Measurements from ENCODE around the gene NCKIPSD.
A peak's percentile ranks its signal among the peaks of the same experiment; 100 is the strongest.
"Not testable (repeated sequence)": the region's sequence is repeated elsewhere in the genome, so short reads cannot be mapped to it uniquely, and the experiment has no call there.

The NCKIPSD gene

DNA sequence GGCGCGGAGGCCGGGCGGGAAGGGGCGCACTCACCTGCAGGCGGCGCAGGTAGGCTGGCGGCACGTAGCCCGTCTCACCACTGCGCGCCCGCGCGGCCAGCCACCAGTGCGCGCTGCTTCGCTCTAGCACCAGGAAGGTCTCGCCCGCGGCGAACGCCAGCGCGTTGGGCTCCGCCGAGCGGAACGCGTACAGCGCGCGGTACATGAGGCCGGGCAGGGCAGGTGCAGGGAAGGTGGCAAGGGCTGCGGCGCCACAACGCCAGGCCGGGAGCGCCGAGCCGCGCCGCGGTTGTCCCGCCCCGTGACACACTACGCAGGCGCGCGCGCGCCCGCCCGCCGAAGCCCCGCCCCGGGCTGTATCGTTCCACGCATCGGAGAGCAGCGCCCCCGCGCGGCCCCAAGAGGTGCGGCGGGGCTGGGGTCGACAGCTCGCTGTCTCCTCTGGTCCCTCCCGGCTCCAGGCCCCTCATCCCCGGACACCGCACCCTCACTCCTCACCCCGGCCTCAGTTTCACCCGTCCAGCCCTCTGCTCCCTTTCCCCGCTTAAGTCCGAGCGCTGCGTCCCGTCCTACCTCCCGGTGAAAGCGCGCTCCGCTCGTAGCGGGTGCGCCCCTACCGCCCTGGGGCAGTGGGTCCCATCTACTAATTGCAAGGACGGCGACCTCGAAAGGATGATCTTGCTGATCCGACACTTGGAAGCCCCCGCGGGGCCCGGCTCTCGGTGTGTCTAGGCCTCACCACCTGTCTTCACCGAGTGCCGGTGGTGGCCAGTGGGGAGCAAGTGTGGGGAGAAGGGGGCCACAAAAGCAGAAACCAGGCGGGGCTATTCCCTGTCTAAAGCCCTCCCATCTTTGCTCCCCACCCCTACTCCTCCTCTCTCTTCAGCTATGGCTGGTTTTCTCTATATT, at the start of gene NCKIPSD:
NCKIPSD (minus strand) TSS at position 313 of the 909 bp plus-strand sequence; CDS start at position 205, 108 bp downstream.
- DNase-seq: peak; percentile 95

DNA sequence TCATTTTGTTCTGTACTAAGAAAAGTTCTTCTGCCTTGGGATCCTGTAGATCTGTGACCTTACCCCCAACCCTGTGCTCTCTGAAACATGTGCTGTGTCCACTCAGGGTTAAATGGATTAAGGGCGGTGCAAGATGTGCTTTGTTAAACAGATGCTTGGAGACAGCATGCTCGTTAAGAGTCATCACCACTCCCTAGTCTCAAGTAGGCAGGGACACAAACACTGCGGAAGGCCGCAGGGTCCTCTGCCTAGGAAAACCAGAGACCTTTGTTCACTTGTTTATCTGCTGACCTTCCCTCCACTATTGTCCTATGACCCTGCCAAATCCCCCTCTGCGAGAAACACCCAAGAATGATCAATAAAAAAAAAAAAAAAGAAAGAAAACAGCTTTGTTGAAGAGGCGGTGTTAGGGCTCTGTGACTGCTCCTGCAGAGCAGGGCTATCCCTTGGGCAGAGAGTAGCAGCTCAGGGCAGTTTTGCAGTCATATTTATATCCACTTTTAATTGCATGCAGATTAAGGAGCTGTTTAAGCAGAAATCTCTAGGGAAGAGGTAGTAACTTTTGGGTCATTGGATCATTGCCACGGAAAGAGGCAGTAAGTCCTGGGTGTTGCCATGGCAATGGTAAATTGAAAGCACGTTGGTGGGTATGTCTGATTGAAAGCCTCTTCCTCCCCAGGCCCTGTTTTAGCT, 49.5 kb upstream of the NCKIPSD start:
- DNase-seq: not testable (repeated sequence)

DNA sequence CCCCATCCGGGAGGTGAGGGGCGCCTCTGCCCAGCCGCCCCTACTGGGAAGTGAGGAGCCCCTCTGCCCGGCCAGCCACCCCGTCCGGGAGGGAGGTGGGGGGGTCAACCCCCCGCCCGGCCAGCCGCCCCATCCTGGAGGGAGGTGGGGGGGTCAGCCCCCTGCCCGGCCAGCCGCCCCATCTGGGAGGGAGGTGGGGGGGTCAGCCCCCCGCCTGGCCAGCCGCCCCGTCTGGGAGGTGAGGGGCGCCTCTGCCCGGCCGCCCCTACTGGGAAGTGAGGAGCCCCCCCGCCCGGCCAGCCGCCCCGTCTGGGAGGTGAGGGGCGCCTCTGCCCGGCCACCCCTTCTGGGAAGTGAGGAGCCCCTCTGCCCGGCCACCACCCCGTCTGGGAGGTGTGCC, 48.8 kb upstream of the NCKIPSD start:
- DNase-seq: not testable (repeated sequence)

DNA sequence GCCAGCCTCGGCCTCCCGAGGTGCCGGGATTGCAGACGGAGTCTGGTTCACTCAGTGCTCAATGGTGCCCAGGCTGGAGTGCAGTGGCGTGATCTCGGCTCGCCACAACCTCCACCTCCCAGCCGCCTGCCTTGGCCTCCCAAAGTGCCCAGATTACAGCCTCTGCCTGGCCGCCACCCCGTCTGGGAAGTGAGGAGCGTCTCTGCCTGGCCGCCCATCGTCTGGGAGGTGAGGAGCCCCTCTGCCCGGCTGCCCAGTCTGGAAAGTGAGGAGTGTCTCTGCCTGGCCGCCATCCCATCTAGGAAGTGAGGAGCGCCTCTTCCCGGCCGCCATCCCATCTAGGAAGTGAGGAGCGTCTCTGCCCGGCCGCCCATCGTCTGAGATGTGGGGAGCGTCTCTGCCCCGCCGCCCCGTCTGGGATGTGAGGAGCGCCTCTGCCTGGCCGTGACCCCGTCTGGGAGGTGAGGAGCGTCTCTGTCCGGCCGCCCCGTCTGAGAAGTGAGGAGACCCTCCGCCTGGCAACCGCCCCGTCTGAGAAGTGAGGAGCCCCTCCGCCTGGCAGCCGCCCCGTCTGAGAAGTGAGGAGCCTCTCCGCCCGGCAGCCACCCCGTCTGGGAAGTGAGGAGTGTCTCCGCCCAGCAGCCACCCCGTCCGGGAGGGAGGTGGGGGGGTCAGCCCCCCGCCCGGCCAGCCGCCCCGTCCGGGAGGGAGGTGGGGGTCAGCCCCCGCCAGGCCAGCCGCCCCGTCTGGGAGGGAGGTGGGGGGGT, 48.2 kb upstream of the NCKIPSD start:
- not testable (repeated sequence) for DNase-seq

DNA sequence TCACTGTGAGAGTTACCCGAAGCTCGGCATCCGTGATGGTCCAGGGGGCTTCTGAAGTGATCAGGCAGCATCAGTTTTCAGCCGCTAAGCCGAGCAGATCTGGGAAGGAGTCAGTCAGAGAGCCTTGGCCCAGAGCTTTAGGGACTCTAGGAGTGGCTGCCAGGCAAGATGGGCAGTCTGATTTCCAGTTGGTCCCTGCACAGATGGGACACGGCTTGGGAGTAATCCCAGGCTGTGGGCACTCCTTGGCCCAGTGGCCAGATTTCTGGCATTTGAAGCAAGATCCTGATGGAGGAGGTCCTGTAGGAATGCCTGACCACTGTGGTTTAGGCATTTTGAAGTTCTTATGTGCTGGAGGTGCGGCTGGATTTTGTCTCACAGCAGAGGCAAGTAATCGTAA, 41.8 kb upstream of the NCKIPSD start:
- DNase-seq: no peak

DNA sequence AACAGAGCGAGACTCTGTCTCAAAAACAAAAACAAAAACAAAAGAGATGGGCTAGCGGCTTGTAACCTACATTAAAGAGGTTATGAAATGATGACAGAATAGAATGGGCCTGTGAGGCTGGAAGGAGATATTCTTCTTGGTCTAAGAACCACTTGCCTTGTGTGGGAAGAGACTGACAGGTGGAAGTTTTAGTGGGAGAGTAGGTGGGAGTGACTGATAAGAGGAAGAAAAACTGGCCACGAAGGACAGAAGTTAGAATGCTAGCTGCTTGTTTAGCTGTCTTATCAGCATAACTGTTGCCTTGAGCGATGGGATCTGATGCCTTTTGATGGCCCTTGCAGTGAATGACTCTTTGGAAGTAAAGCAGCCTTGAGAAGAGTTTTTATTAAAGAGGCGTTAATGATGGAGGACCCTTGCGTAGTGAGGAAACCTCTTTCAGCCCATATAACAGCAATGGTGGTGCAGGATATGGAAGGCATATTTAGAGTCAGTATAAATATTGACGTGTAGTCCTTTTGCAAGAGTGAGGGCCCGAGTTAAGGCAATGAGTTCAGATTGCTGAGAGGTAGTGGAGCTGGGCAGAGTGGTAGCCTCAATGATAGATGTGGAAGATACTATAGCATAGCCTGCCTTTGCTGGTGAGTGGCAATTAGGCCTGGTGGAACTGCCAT, 39.6 kb upstream of the NCKIPSD start:
- not testable (repeated sequence) for DNase-seq

DNA sequence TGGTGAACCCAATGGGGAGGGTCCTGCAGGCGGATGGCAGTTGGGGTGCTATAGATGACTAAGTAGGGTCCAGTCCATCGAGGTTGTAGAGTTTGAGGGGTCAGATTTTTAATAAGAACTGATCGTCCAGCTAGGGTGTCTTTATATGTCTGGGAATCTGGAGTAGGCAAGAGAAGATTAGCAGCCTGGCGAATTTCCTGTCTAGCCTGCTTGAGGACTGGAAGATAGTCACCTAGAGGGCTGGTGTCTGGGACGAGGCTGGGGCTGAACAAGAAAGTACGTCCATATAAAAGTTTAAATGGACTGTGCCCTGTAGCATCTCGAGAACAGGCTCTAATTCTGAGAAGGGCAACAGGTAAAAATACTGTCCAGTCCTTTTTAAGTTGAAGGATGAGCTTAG, 38.0 kb upstream of the NCKIPSD start:
- DNase-seq: no peak

DNA sequence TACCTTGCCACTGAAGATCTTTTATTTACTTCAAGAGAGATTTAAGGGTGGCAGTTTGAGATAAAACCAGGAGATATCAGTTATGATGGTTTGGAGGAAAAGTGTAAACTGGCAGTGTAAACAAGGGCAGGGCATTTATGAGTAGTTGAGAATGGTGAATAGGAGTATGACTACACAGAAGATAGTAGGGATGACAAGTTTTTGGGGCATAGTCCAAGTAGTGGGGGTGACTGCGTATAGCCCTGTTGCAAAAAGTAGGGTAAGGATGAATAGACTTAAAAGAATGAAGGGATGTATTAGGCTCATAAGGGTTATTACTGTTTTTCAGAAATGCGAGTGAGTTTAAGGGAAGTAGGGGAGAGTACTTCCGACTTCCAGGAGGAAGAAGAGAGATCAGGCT, 37.6 kb upstream of the NCKIPSD start:
- DNase-seq: not testable (repeated sequence)

DNA sequence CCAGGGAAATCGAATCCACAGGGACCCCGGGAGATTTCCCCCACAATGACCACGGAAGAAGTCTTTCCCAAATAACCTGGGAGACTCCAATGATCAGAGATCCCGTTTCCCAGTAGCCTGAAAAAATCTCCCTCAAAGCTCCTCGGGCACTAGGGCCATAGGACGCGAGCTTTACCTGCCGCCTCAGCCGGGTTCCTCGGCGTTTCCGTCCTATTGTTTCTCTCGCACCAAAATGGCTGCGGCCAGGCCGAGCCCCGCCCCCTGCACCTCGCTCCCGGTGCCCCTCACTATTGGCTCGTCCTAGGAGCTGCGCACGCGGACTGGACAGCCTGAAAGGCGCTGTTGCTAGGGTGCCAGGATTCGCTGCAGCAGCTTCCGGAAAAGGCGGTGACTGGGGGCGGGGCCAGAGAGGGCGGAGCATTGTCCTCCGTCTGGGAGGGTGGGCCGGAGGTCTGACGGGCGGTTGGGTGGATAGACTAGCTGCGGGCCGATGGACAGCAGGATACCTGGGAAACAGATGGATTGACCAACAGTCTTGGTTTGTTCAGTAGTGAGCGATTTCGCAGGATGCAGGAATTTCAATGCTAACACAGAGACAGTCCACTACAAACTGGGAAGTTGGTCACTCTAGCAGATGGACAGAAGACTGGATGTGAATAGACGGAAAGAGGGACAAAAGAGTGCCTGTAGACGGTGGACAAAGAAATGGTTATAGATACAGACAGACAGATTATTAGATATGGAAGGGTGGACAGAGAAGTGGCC, 31.4 kb upstream of the NCKIPSD start, which contains the start of gene IP6K2:
IP6K2 (minus strand) TSS at position 240 of the 765 bp plus-strand sequence. CDS start 21,930 bp downstream, outside the sequence.
- peak; percentile 91 for DNase-seq

DNA sequence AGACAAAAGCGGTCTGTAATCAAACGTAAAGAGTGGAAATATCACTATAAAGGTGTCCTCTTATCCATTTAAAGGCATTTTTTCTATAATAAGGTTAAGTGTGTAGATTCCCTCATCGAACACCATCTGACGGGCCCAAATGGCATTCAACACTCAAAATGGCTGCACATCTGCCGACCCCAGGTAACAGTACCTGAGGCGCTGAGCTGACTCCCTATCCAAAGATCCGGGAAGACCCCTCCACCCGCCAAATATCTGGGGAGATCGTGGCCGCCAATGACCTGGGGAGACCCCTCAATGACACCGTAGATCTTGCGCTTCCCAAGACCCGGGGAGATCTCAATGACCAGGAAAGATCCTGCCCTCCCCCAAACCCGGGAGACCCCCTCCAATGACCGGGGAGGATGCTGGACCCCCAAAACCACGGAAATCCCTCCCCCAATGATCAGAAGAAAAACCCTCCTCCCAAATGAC, 30.8 kb upstream of the NCKIPSD start:
- DNase-seq: no peak

DNA sequence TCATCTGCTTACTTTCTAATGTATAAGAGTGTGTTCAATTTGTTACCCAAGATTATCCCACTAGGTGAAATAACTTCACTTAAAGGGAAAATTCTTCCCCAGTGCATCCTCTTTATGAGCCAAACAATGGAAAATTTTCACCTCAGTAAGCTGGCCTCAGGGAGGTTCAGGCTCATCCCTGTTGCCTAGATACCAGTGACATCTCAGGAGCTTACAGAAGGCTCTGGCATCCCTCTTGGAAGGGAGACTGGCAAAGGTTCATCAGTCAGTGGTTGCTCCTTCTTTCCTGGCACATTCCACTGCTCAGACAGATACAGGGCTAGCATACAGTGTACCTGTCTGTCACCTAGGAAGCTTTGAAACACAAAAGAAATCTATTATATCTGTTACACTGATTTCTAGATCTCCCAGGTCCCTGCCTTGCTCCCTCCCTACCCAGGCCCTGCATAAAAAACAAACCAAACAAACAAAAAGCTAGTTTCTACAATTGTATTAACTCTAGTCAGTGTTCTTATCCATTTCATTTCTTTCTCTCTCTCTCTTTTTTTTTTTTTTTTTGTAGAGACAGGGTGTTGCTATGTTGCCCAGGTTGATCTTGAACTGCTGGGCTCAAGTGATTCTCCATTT, 29.6 kb upstream of the NCKIPSD start:
- no peak for DNase-seq

DNA sequence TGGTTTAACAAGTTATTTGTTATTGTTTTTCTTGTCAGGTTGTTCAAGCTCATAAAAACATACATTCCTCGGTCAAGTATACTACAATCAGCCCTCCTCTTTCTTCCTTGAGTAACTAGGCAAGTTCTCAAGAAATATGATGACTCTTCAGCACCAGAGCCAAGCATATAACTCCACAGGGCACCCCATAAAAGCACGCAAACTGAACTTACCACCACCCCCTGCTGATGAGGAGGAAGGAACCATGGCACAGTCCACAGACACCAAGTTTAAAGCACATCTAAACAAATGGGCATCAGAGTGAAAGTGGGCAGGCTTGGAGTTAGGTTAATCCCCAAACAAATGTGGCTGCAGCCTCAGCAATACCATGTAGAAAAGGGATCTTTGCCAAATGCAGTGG, 26.0 kb upstream of the NCKIPSD start:
- DNase-seq: no peak

DNA sequence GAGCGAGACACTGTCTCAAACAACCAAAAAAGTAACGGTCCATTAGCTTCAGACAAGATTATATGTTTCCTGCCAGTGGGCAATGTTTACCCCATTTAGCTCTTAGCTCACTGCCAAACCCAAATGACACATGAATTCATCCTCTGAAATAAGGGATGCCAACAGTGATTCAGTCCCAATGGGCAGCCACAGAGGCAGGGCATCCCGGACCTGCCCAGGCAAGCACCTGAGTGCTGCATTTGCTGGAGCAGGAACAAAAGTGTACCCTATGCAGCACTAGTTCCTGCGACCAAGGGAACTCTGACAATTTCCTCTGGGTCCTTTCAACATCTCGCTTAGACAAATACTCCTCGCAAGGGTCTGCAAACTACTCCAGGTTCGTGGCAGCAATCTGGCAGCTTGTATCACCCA, 23.3 kb upstream of the NCKIPSD start:
- DNase-seq: no peak

DNA sequence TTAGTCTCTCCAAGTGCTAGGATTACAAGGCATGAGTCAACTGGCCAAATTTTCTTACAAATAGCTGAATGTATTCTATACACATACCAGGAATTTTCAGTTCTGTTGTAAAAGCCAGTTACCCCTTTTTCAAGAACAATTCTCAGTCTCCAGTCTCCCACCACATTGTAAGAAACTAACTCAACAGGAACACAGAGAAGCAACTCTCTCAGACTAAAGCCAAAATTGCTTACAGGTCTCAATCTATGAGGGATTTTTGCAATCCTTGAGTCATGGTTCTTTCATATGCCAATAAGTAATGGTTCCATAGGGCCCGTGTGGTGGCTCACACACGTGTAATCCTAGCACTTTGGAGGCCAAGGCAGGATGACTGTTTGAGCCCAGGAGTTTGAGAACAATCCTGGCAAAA, 22.8 kb upstream of the NCKIPSD start:
- DNase-seq: no peak

DNA sequence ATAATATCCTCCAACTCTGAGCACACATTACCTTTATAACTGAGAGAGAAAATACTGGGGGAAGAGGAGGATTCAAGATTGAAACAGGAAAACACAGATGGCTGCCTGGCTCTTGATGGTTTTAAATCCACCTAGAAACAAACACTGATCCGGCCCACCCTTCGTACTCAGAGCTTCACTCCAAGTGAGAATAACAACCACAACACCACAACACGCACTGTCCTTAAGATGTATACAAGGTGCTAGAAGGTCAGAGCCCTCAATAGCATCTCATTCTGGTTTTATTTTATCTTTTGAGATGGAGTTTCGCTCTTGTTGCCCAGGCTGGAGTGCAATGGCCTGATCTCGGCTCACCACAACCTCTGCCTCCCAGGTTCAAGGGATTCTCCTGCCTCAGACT, 21.4 kb upstream of the NCKIPSD start:
- no peak for DNase-seq

DNA sequence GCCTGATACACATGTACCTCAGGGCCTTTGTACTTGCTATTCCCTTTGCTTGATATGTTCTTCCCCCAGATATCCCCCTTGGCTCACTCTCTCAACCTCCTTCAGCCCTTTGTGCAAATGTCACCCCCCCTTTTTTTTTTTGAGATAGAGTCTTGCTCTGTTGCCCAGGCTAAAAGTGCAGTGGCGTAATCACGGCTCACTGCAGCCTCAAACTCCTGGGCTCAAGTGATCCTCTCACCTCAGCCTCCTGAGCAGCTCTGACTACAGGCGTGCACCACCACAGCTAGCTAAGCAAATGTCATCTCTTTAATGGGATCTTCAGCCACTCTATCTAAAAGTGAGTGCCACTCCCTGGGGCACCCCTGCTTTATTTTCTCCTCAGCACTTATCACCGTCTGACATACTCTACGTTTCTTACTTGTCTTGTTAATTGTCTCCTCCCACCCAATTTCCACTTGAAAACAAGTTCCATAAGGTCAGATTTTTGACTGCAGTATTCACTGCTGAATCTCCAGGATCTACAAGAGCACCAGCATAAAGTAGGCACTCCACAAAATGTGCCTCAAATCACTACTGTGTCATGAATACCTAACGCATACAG, 16.7 kb upstream of the NCKIPSD start:
- DNase-seq: no peak

DNA sequence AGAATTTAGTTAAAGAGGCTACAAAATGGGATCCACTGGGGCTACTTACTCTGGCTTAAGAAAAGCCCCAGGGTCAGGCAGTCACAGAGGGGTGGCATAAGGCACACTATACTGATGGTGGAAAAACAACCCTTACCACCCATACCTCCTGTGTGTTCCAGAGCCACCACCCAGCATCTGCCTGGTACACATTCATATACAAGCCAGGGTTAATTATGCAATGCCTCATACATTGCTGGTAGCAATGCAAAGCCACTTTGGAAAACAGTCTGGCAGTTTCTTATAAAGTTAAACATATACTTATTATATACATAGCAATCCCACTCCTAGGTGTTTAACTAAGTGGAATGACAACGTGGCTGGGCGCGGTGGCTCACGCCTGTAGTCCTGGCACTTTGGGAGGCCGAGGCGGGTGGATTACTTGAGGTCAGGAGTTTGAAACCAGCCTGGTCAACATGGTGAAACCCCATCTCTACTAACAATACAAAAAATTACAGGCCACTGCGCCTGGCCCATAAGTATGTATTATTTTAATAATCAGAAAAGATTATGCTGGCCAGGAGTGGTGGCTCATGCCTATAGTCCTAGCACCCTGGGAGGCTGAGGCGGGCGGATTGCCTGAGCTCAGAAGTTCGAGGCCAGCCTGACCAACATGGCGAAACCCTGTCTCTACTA, 15.2 kb upstream of the NCKIPSD start:
- no peak for DNase-seq

DNA sequence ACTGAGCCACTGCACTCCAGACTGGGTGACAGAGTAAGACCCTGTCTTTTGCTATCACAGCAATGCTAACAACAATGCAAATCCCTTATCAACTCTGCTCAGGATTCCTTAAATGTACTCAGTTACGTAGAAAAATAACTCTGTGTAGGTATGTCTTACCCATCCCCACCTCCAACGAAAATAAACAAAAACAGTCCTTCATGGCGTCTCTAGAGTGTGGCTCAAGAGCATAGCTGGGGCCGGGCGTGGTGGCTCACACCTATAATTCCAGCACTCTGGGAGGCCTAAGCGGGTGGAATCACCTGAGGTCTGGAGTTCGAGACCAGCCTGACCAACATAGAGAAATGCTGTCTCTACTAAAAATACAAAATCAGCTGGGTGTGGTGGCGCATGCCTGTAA, 13.2 kb upstream of the NCKIPSD start:
- no peak for DNase-seq

DNA sequence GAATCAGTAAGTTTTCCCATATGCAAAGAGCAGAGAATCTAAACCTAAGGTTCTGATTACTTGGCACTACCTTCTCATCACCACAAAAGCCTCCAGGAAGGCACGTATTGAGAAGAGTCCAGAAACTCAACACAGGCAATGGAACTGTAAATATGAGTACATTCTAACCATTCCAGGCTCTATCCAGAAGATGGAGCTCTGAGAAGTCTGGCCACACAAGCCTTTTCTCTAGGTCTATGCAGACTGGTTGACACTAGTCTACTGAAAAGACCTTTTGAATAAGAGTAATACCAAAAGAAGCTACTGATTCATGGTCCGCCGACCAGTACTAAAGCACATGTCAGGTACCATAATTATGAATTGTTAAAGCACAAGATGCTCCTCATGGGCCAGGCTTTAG, 12.2 kb upstream of the NCKIPSD start:
- DNase-seq: no peak

DNA sequence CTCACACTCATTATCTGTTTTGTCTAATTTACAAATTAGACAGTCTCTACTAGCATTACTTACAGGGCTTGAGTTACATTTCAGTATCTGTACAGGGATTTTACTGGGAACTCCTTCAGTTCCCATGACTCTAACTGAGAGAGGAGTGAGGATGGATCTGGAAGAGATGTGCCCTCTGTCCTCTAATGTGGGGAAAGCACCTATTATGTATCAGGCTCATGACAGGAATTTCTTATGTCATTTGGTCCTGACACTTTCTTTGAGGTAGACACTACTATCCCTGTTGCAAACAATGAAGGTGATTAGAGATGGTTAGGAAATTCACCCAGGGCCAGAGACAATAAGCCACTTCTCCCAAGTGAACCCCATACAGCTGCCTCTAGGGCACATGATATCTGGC, 10.9 kb upstream of the NCKIPSD start:
- no peak for DNase-seq

All from 8988T (cell line).